ENCODE data around the gene IGF2. TPM values are rescaled to one million over a fixed set of nuclear protein-coding genes. Genes with fewer than 3 reads are reported as not detected.

The IGF2 gene
- total RNA-seq, 1 experiment from 2014 or later = 14.5 TPM

- H3K27ac ChIP-seq (ENCODE audit: low read length) = no peak overlapping the region
- no peak for DNase-seq (ENCODE audit: low read depth, low spot score)
- no TSS peak for BruUV-seq (replicated peaks)
- in situ Hi-C loops (cut with HindIII; ENCODE audit: low pct_unique_long_range_greater_than_20kb, low sequenced_read_pairs) = no loop called here
- no peak overlapping the region for H3K4me3 ChIP-seq (ENCODE audit: low read depth in 2 of 2, low read length in 2 of 2)
- TF ChIP-seq REST (IDR thresholded peaks at IDR 0.05; ENCODE audit: insufficient read depth in 1 of 2, low read depth in 2 of 2, low read length in 1 of 2) (no peak), POLR2AphosphoS5 (IDR thresholded peaks at IDR 0.05; ENCODE audit: low read depth, low read length) (no peak), SIN3A (IDR thresholded peaks at IDR 0.05; ENCODE audit: borderline replicate concordance, insufficient read depth, low read depth, low read length) (no peak), TCF7L2 (IDR thresholded peaks at IDR 0.05; ENCODE audit: low read depth, low read length) (no peak), CTCF (IDR thresholded peaks at IDR 0.05) (no peak; the same call in 1 of the 2 replicates)
- ChIA-PET CTCF (interaction anchor here (0.6 to 0.7 kb wide), 3 partner anchors 27 to 1036 kb away, joined by 4 to 5 read pairs (median 5); no protein-coding TSS in a partner anchor), POLR2A (no interaction called here)
- ATAC-seq = peak; percentile 46
- H3K9me3 ChIP-seq (ENCODE audit: control insufficient read depth, insufficient read depth, low read depth, low read length) = no peaks in the 10 kb centered on the region
- peaks cover 1% of the 10 kb centered on the region; the same call in 1 of the 2 replicates for H3K27me3 ChIP-seq (ENCODE audit: control insufficient read depth, insufficient read depth, low read length)
- intact Hi-C loops (cut with micrococcal nuclease; ENCODE audit: unreplicated experiment) = no loop called here
- no peaks in the 10 kb centered on the region for H3K36me3 ChIP-seq (ENCODE audit: control insufficient read depth, insufficient read depth, low read length)
- H3K4me1 ChIP-seq (ENCODE audit: control insufficient read depth, insufficient read depth, low read length) = no peaks in the 10 kb centered on the region
Measured at GRCh38 chr11:2122907-2123627, 16.1 kb downstream of the IGF2 start.

GRCh38 chr11:2122222-2122906, 16.8 kb downstream of the IGF2 start:
- H3K27me3 ChIP-seq (ENCODE audit: control insufficient read depth, insufficient read depth, low read length) = peaks cover 2% of the 10 kb centered on the region; the same call in 1 of the 2 replicates
- H3K36me3 ChIP-seq (ENCODE audit: control insufficient read depth, insufficient read depth, low read length) = no peaks in the 10 kb centered on the region
- ChIA-PET CTCF (interaction anchor here (0.6 to 0.7 kb wide), 2 partner anchors 29 to 1036 kb away, joined by 4 to 5 read pairs; no protein-coding TSS in a partner anchor), POLR2A (no interaction called here)
- BruUV-seq (replicated peaks) = no TSS peak
- no peak for DNase-seq (ENCODE audit: low read depth, low spot score)
- no peaks in the 10 kb centered on the region for H3K4me1 ChIP-seq (ENCODE audit: control insufficient read depth, insufficient read depth, low read length)
- intact Hi-C loops (cut with micrococcal nuclease; ENCODE audit: unreplicated experiment) (no loop called here), in situ Hi-C loops (cut with HindIII; ENCODE audit: low pct_unique_long_range_greater_than_20kb, low sequenced_read_pairs) (no loop called here)
- ATAC-seq = no peak
- H3K27ac ChIP-seq (ENCODE audit: low read length) = no peak overlapping the region
- TF ChIP-seq POLR2AphosphoS5 (IDR thresholded peaks at IDR 0.05; ENCODE audit: low read depth, low read length) (no peak), CTCF (IDR thresholded peaks at IDR 0.05) (no peak), REST (IDR thresholded peaks at IDR 0.05; ENCODE audit: insufficient read depth in 1 of 2, low read depth in 2 of 2, low read length in 1 of 2) (no peak), SIN3A (IDR thresholded peaks at IDR 0.05; ENCODE audit: borderline replicate concordance, insufficient read depth, low read depth, low read length) (no peak), TCF7L2 (IDR thresholded peaks at IDR 0.05; ENCODE audit: low read depth, low read length) (no peak)
- no peaks in the 10 kb centered on the region for H3K9me3 ChIP-seq (ENCODE audit: control insufficient read depth, insufficient read depth, low read depth, low read length)
- H3K4me3 ChIP-seq (ENCODE audit: low read depth in 2 of 2, low read length in 2 of 2) = no peak overlapping the region

All from Panc1 (cell line).